G401.6 (cell line): ENCODE data around the gene NXPE1.
"Not testable (repeated sequence)": the region's sequence is repeated elsewhere in the genome, so short reads cannot be mapped to it uniquely, and the experiment has no call there.

Experiments used
- FAIRE-seq: peaks from 2 replicates; lab custom pipeline; 2012; peaks lifted over from hg19 to GRCh38; lab: Jason Lieb, UNC

The NXPE1 gene

GRCh38 chr11:114559425-114560310, at the start of gene NXPE1:
Gene NXPE1, minus strand, starts transcription at chr11:114559881. Its CDS starts 8,680 bp downstream, at chr11:114551201.
- FAIRE-seq = no peak

- no peak for FAIRE-seq
Observed at GRCh38 chr11:114609429-114609828, 49.7 kb upstream of the NXPE1 start.

- not testable (repeated sequence) for FAIRE-seq
Observed at GRCh38 chr11:114608605-114609004, 48.9 kb upstream of the NXPE1 start.

GRCh38 chr11:114607753-114608459, 48.2 kb upstream of the NXPE1 start:
- FAIRE-seq = no peak

GRCh38 chr11:114606802-114607075, 47.1 kb upstream of the NXPE1 start:
- FAIRE-seq = not testable (repeated sequence)

GRCh38 chr11:114606003-114606801, 46.5 kb upstream of the NXPE1 start:
- no peak for FAIRE-seq

- no peak for FAIRE-seq
Observed at GRCh38 chr11:114605370-114605769, 45.7 kb upstream of the NXPE1 start.

- FAIRE-seq = no peak
Observed at GRCh38 chr11:114604886-114605285, 45.2 kb upstream of the NXPE1 start.

GRCh38 chr11:114604179-114604813, 44.6 kb upstream of the NXPE1 start:
- FAIRE-seq = no peak

- FAIRE-seq = not testable (repeated sequence)
Observed at GRCh38 chr11:114603151-114603550, 43.5 kb upstream of the NXPE1 start.

GRCh38 chr11:114598461-114598860, 38.8 kb upstream of the NXPE1 start:
- FAIRE-seq = no peak

- FAIRE-seq = no peak
Observed at GRCh38 chr11:114596175-114596919, 36.7 kb upstream of the NXPE1 start.

- FAIRE-seq = no peak
Observed at GRCh38 chr11:114595571-114595970, 35.9 kb upstream of the NXPE1 start, which contains the start of gene NXPE4. Gene NXPE4, minus strand, starts transcription at chr11:114595786. Its CDS starts 1,027 bp downstream, at chr11:114594759.

GRCh38 chr11:114594703-114595102, 35.0 kb upstream of the NXPE1 start:
- FAIRE-seq = no peak

GRCh38 chr11:114587398-114587953, 27.8 kb upstream of the NXPE1 start:
- FAIRE-seq = no peak

- FAIRE-seq = no peak
Observed at GRCh38 chr11:114586797-114587196, 27.1 kb upstream of the NXPE1 start.

- no peak for FAIRE-seq
Observed at GRCh38 chr11:114571712-114572111, 12.0 kb upstream of the NXPE1 start.

GRCh38 chr11:114569801-114570200, 10.1 kb upstream of the NXPE1 start:
- no peak for FAIRE-seq

- FAIRE-seq = no peak
Observed at GRCh38 chr11:114566276-114566675, 6.6 kb upstream of the NXPE1 start.

- FAIRE-seq = no peak
Observed at GRCh38 chr11:114564831-114565230, 5.2 kb upstream of the NXPE1 start.

- FAIRE-seq = no peak
Observed at GRCh38 chr11:114563077-114563476, 3.4 kb upstream of the NXPE1 start.
